SK-N-MC (cell line): ENCODE results near the gene APBA2.

Experiments
- DNase-seq: peaks from one replicate; pipeline ENCODE4 v3.0.0-alpha.2; 2011; ENCODE audit warnings: low read depth, low spot score
- H3K27ac ChIP-seq: fragments of 200-600 bp; sonication (generic); 2 replicates; pipeline ENCODE4 v1.5.1; 2016; ENCODE audit warnings: mixed run types
- H3K36me3 ChIP-seq: fragments of 200-600 bp; sonication (generic); 2 replicates; pipeline ENCODE4 v1.6.1; 2017; ENCODE audit warnings: antibody characterized with exemption, low read length, mixed read lengths; ENCODE audit not compliant: insufficient read depth
- H3K4me3 ChIP-seq: fragments of 200-600 bp; sonication (generic); 2 replicates; pipeline ENCODE4 v1.5.1; 2016
- H3K9ac ChIP-seq: fragments of 200-600 bp; sonication (generic); 2 replicates; pipeline ENCODE4 v1.8.0; 2017; ENCODE audit warnings: mixed run types, mixed read lengths; ENCODE audit not compliant: insufficient read length
- H3K9me3 ChIP-seq: fragments of 200-600 bp; sonication (generic); 2 replicates; pipeline ENCODE4 v1.6.1; 2017; ENCODE audit warnings: low read depth, mild to moderate bottlenecking, antibody characterized with exemption, low read length, moderate library complexity, mixed read lengths
- EZH2 ChIP-seq: fragments of 200-600 bp; sonication (generic); IDR thresholded peaks from one replicate; pipeline ENCODE4 v1.6.1; 2017; ENCODE audit warnings: antibody characterized with exemption
- FOXP2 ChIP-seq: optimal IDR thresholded peaks from 2 replicates; pipeline ENCODE3; 2011; ENCODE audit warnings: mild to moderate bottlenecking, moderate library complexity; ENCODE audit not compliant: insufficient read depth; ENCODE audit errors: extremely low read length, control extremely low read depth
- POLR2AphosphoS5 ChIP-seq: IDR thresholded peaks from 2 replicates; pipeline ENCODE4 v1.6.1; 2012; ENCODE audit warnings: mild to moderate bottlenecking, low read depth, low read length, borderline replicate concordance

Gene APBA2

DNA sequence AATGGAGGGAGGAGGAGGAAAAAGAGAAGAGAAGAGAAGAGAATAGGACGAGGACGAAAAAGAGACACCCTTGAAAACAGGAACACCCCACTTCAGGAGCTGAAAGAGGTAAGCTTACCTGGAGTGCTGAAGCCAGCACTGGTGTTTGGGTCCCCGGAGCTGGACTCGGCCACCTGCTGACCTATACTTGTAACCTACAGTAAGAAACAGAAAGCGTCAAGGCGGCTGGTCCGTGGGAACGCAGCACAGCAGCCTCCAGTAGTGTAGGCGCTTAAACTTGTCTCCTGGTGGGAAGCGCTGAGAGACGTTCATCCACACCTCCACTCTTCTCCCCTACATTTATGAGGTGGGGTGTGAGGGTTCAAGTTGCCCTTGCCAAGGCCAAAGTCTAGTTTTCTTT, 242.9 kb downstream of the APBA2 start:
- TF ChIP-seq EZH2: no peak
- TF ChIP-seq FOXP2: no peak
- TF ChIP-seq POLR2AphosphoS5: no peak

DNA sequence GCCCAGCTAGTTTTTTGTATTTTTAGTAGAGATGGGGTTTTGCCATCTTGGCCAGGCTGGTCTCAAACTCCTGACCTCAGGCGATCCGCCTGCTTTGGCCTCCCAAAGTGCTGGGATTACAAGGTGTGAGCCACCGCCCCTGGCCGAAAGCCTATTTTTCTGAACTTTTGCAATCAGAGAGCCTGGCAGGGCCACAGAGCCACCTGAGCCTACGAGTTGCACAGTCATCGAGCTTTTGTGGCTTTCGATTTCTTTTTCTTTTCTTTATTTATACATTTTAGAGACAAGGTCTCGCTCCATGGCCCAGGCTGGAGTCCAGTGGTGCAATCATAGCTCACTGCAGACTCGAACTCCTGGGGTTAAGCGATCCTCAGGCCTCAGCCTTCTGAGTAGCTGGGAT, 243.4 kb downstream of the APBA2 start:
- Histone ChIP-seq H3K9me3 (no peaks in the 10 kb centered on the region), H3K9ac (no peak overlapping the region), H3K27ac (no peak overlapping the region), H3K4me3 (no peak overlapping the region), H3K36me3 (no peaks in the 10 kb centered on the region)
- no peak for DNase-seq
- no peak for TF ChIP-seq EZH2
- TF ChIP-seq POLR2AphosphoS5: no peak

More for the DNA sequence above, 242.9 kb downstream of the APBA2 start:
- Histone ChIP-seq H3K36me3 (no peaks in the 10 kb centered on the region), H3K9ac (no peak overlapping the region), H3K9me3 (no peaks in the 10 kb centered on the region), H3K4me3 (no peak overlapping the region), H3K27ac (no peak overlapping the region)
- DNase-seq: no peak

DNA sequence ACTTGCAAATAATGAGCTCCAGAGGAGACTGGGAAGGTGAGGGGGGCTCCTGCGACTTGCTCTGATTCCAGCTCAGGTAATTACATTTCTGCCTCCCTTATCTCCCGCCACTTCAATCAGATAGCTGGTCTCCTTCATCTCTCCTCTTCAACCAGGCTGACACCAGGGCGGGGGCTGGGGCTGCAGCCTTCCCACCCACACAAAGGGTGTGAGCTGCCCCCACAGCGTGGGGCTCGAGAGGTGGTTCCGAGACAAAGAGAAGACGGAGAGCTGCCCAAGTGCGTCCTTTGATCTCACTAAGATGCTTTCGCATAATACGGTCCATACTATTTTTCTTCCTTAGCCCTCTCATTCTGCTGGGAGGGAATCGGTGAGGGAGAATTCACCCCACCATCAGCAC, 244.2 kb downstream of the APBA2 start:
- no peaks in the 10 kb centered on the region for H3K9me3 ChIP-seq

DNA sequence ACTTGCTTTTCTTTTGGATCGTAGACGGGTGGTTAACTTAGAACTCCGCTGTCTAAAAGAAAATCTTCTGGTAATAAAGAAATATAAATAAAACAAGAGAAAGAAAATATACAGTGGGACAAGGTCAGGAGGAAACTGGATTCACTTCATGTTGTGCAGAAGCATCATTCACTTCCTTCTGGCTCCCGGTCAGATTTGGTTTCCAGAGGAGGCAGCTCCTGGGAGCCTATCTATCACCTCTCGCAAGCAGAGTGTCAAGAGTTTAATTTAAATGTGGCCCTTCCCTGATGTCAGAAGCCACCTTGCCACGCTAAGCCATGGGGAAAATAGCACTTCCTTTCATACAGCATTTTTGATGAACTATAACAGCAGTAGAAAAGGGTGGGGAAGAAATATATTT, 244.7 kb downstream of the APBA2 start:
- Histone ChIP-seq H3K27ac (no peak overlapping the region), H3K36me3 (no peaks in the 10 kb centered on the region), H3K9me3 (no peaks in the 10 kb centered on the region), H3K9ac (no peak overlapping the region), H3K4me3 (no peak overlapping the region)
- no peak for TF ChIP-seq FOXP2
- TF ChIP-seq EZH2: no peak
- no peak for TF ChIP-seq POLR2AphosphoS5
- no peak for DNase-seq

More for the DNA sequence above, 244.2 kb downstream of the APBA2 start:
- Histone ChIP-seq H3K36me3 (no peaks in the 10 kb centered on the region), H3K4me3 (no peak overlapping the region), H3K9ac (no peak overlapping the region), H3K27ac (no peak overlapping the region)
- TF ChIP-seq POLR2AphosphoS5 (no peak), FOXP2 (no peak), EZH2 (no peak)
- no peak for DNase-seq

DNA sequence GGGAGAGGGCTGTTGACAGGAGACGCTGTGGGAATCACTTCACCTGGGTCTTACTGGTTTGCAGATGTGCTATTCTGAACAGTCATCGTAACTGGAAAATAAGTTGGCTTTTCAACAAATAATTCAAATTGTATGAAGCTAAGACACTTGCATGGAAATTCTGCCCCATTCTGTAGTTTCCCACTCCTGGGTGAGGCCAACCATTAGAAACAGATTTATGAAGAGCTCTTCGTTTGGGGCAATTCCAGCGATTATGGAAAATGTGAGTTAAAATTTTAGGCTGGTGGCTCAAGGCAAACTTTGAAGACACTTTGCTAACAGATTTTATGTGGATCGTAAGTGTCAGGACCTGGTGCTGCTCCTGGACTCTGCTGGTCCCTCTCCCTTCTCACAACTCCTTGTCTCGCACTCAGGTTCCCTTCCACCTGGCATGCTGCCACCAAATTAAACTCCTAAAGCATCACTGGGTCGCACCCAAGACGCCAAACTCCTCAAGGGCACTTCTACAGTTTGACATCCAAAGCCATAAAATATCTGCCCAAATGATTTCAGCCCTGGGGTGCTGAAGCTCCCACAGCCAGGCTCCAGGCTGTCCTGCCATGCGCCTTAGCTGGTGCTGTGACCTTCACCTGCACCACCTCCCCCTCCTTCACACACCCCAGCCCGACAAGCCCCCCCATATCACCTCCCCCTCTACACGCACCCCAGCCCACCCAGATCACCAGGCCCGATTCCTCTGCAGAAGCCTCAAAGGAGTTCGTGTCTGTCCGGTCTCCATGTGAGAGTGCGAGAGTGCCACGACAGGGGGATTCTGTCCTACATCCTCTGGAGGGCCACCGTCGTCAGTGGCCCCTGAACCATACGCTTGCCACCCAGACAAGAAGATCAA, 245.4 kb downstream of the APBA2 start:
- H3K36me3 ChIP-seq: no peaks in the 10 kb centered on the region
- DNase-seq: no peak
- no peak overlapping the region for H3K9ac ChIP-seq
- no peaks in the 10 kb centered on the region for H3K9me3 ChIP-seq
- no peak overlapping the region for H3K4me3 ChIP-seq
- H3K27ac ChIP-seq: no peak overlapping the region
- TF ChIP-seq EZH2 (no peak), POLR2AphosphoS5 (no peak), FOXP2 (no peak)

DNA sequence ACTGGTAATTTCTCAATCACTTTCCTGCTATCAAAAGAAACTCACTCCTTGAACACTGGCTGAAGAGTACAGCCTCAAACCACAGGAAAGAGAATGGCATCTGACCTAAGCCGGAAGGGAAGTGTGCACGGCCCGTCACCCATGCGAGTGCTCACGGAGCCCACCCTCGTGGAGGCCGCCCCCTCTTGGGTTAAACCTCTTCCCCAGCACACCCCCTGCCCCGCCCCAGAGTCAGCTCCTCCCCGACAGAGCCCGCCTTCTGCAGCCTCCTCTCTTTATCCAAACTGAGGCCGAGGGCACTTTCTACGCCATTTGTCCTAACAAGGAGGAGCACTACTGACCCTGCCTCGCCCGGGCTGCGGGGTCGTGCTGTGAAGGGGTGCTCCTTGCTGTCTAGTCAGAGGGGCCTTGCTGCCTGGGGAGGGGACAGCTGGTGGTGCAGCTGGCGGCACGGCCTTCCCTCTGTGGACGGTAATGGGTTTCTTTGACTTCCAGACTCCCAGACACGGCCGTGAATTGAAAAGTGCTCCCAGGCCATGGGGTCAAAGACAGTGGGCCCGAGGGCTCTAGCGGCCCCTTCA, 246.2 kb downstream of the APBA2 start:
- no peak for TF ChIP-seq POLR2AphosphoS5
- no peak for TF ChIP-seq EZH2
- TF ChIP-seq FOXP2: no peak
- DNase-seq: no peak
- no peak overlapping the region for H3K4me3 ChIP-seq
- H3K9ac ChIP-seq: no peak overlapping the region
- no peaks in the 10 kb centered on the region for H3K9me3 ChIP-seq
- no peaks in the 10 kb centered on the region for H3K36me3 ChIP-seq
- H3K27ac ChIP-seq: no peak overlapping the region

DNA sequence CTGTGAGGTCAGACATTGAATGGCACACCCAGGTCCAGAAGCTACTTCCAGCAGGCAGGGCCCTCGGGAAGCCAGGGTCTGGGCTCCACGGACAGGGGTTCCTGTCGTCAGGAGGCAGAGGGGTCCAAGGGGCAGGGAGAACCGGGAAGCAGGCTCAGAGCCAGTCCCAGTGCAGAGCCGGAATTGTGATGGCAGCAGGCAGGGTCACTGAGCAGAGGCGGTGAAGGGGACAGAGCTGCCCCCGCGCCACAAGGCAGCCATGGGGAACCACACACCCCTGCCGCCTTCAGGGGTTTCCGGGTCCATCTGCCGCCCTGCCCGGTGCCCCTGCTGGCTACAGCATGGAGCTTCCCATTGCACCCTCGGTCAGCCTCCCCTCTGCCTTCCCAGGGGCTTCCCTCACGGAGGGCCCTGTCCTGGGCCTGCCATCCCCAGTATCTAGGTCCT, 247.0 kb downstream of the APBA2 start:
- TF ChIP-seq FOXP2 (no peak), POLR2AphosphoS5 (no peak), EZH2 (no peak)
- no peak for DNase-seq

DNA sequence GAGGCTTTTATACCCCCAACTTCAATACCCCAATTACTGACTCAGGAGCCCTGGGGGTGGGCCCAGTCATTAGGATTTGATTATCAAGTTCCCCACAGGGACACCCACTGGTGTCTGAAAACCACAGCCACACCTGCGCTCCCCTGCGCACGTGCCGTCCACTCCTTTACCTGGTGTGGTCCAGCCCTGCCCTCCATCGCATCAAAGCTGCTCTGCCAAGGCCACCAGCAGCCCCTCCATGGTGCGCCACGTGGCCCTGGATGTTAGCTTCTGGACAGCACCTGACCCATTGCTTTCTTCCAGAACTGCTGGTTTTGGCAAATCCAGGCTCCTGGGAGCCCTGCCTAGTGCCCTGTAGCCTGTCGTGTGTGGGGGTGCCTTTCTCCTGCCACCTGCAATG, 247.5 kb downstream of the APBA2 start:
- TF ChIP-seq POLR2AphosphoS5 (no peak), FOXP2 (no peak), EZH2 (no peak)
- Histone ChIP-seq H3K4me3 (no peak overlapping the region), H3K9ac (no peak overlapping the region), H3K36me3 (no peaks in the 10 kb centered on the region), H3K9me3 (no peaks in the 10 kb centered on the region), H3K27ac (no peak overlapping the region)
- no peak for DNase-seq

More for the DNA sequence above, 247.0 kb downstream of the APBA2 start:
- Histone ChIP-seq H3K36me3 (no peaks in the 10 kb centered on the region), H3K9me3 (no peaks in the 10 kb centered on the region), H3K27ac (no peak overlapping the region), H3K4me3 (no peak overlapping the region), H3K9ac (no peak overlapping the region)

DNA sequence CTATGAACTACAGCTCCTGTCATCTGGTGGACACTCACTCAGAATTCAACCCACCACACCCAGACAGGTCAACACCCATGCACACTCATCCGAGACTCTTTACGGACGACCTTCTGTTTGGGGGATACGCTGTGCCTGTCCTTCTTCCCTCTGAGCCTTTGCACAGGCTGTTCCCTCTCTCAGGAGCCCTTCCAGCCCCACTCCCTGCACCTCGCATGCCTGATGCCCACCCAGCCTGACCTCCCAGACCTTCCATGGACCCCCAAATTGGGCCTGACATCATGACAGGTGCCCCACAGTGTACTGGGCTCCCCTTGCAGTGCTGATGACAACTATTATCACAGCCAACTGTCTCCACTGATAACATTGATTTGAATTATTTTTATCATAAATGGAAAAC, 248.0 kb downstream of the APBA2 start:
- DNase-seq: no peak
- Histone ChIP-seq H3K36me3 (no peaks in the 10 kb centered on the region), H3K9me3 (no peaks in the 10 kb centered on the region), H3K9ac (no peak overlapping the region), H3K4me3 (no peak overlapping the region), H3K27ac (no peak overlapping the region)
- TF ChIP-seq EZH2: no peak
- no peak for TF ChIP-seq FOXP2
- no peak for TF ChIP-seq POLR2AphosphoS5
